Thyroid gland (tissue), 4 donors: ENCODE results near the gene SLCO2B1. TPM values are rescaled to one million over a fixed set of nuclear protein-coding genes. Genes with fewer than 3 reads are reported as not detected.

ENCODE experiments used
- DNase-seq, 2 donors: peaks; one replicate each; pipeline ENCODE4 v3.0.0-alpha.2; 2019
- H3K27ac ChIP-seq, 3 donors: fragments of 200-600 bp; sonication (generic); 1 replicate in 2 of 3; 2 replicates in 1 of 3; pipeline ENCODE4 v1.5.1; 2016 to 2019; ENCODE audit warnings: mild to moderate bottlenecking in 1 of 3, moderate library complexity in 1 of 3
- H3K27me3 ChIP-seq: fragments of 200-600 bp; sonication (generic); one replicate; pipeline ENCODE4 v1.5.1; 2019
- H3K36me3 ChIP-seq, 2 donors: fragments of 200-600 bp; sonication (generic); one replicate each; pipeline ENCODE4 v1.5.1; 2016 to 2019
- H3K4me1 ChIP-seq, 2 donors: fragments of 200-600 bp; sonication (generic); one replicate each; pipeline ENCODE4 v1.5.1; 2017 to 2019
- H3K4me3 ChIP-seq, 3 donors: fragments of 200-600 bp; sonication (generic); replicated peaks in 1 of 3; 1 replicate in 2 of 3; 2 replicates in 1 of 3; pipeline ENCODE4 v1.5.1; 2016; ENCODE audit warnings: mild to moderate bottlenecking in 1 of 3
- H3K9me3 ChIP-seq: fragments of 200-600 bp; sonication (generic); one replicate; pipeline ENCODE4 v1.5.1; 2017
- POLR2A ChIP-seq, 2 donors: fragments of 450-650 bp; IDR thresholded peaks; one replicate each; pipeline ENCODE4 v1.6.1; 2017; ENCODE audit warnings: antibody characterized with exemption in 2 of 2, mild to moderate bottlenecking in 2 of 2, moderate library complexity in 1 of 2
- WGBS, 2 donors: methylation state at CpG; one replicate each; pipeline ENCODE4 v1.1.5; 2017; 5-methylcytosine and 5-hydroxymethylcytosine counted together
- intact Hi-C: fragments of 100-400 bp; cut with DNase I; formaldehyde crosslinking; loops from one replicate; pipeline ENCODE4 v1.15.1; 2023
- total RNA-seq, 4 donors: library from RNA; depleted of rRNA; stranded (reverse); fragments of >200 nt; gene quantifications; one replicate each; pipeline ENCODE4 v1.2.3, GENCODE V29; 2016
- TF ChIP-seq, protein P1 (sequence below), 6 experiments: fragments of 200-600 bp in 3 of 6; fragments of 450-650 bp in 3 of 6; sonication (generic) in 3 of 6; IDR thresholded peaks; one replicate each; pipeline ENCODE4 v1.5.1; 2016 to 2019; ENCODE audit warnings: antibody characterized with exemption in 6 of 6, mild to moderate bottlenecking in 2 of 6, inconsistent platforms in 1 of 6, moderate library complexity in 1 of 6

SLCO2B1 gene
- total RNA-seq, 4 donors from 2014 or later, result 22.0 to 244 (median 56.9) TPM

DNA sequence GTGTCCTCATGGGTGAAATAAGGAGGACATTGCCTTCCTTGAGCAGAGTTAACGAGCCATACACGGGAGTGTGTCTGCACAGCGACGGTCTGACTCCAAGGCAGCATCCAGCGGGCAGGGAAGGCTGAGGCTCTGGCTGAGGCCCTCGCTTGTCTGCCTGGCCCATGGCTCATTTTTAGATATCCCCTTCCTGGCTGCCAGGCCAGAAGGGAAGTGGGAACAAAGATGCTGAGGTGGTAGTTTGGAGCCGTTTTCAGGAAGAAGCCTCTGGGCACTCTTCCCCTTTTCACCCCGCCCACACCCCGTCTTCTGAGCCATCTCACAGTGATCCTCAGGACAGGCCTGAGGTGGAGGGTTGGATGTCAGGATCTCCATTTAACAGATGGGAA is 3.0 kb upstream of the SLCO2B1 start:
- intact Hi-C loops, result loop anchor here (10.0 kb wide), 1 partner anchor 213 kb away; no protein-coding TSS in a partner anchor
- WGBS, 2 donors, result 59 to 69% methylated on average over 9 of the region's 9 CpGs
- no peak for DNase-seq

DNA sequence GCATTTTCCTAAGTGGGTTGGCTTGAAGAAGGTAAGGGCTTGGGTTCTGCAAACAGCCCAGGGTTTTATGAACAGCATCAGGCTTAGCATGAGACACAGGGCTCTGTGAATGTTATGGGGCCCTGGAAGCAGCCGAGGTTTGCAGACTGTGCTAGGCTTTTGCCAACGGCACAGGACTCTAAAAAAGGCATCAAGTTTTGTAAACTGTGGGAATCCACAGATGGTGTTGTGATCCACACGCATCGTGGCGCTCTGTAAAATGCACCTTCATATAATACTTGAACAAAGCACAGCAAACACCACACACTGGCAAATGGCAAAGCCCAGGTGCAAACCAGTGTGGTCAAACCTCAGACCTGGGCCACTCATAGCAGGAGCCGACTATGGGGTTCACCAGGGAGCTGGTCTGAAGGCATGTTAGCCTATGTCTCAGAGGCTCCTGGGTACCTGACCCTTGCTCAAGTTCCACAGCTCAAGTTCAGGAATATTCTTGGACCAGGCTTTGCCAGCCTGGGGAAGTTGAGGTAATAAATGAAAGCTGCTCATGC is 2.4 kb upstream of the SLCO2B1 start:
- Histone ChIP-seq H3K27ac (no peak overlapping the region), H3K4me3 (no peak overlapping the region), H3K27me3 (no peaks in the 10 kb centered on the region), H3K4me1 (peaks cover 0 to 6% of the 10 kb centered on the region in 2 donors), H3K9me3 (no peaks in the 10 kb centered on the region), H3K36me3 (no peaks in the 10 kb centered on the region)
- WGBS, 2 donors, result 90 to 92% methylated on average over 6 of the region's 6 CpGs
- TF ChIP-seq, protein P1, sequence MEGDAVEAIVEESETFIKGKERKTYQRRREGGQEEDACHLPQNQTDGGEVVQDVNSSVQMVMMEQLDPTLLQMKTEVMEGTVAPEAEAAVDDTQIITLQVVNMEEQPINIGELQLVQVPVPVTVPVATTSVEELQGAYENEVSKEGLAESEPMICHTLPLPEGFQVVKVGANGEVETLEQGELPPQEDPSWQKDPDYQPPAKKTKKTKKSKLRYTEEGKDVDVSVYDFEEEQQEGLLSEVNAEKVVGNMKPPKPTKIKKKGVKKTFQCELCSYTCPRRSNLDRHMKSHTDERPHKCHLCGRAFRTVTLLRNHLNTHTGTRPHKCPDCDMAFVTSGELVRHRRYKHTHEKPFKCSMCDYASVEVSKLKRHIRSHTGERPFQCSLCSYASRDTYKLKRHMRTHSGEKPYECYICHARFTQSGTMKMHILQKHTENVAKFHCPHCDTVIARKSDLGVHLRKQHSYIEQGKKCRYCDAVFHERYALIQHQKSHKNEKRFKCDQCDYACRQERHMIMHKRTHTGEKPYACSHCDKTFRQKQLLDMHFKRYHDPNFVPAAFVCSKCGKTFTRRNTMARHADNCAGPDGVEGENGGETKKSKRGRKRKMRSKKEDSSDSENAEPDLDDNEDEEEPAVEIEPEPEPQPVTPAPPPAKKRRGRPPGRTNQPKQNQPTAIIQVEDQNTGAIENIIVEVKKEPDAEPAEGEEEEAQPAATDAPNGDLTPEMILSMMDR (IDR thresholded peaks at IDR 0.05), result no peak
- TF ChIP-seq POLR2A (IDR thresholded peaks at IDR 0.05), result no peak
- intact Hi-C loops, result loop anchor here (10.0 kb wide), 1 partner anchor 214 kb away; no protein-coding TSS in a partner anchor
- no peak for DNase-seq

More for the DNA sequence above, 3.0 kb upstream of the SLCO2B1 start:
- Histone ChIP-seq H3K9me3 (no peaks in the 10 kb centered on the region), H3K27me3 (no peaks in the 10 kb centered on the region), H3K36me3 (no peaks in the 10 kb centered on the region), H3K4me3 (no peak overlapping the region), H3K4me1 (peaks cover 0 to 10% of the 10 kb centered on the region in 2 donors), H3K27ac (peak overlapping the region in 1 of 3 donors; percentile 17)
- no peak for TF ChIP-seq POLR2A (IDR thresholded peaks at IDR 0.05)
- TF ChIP-seq, protein P1 (IDR thresholded peaks at IDR 0.05), result no peak

DNA sequence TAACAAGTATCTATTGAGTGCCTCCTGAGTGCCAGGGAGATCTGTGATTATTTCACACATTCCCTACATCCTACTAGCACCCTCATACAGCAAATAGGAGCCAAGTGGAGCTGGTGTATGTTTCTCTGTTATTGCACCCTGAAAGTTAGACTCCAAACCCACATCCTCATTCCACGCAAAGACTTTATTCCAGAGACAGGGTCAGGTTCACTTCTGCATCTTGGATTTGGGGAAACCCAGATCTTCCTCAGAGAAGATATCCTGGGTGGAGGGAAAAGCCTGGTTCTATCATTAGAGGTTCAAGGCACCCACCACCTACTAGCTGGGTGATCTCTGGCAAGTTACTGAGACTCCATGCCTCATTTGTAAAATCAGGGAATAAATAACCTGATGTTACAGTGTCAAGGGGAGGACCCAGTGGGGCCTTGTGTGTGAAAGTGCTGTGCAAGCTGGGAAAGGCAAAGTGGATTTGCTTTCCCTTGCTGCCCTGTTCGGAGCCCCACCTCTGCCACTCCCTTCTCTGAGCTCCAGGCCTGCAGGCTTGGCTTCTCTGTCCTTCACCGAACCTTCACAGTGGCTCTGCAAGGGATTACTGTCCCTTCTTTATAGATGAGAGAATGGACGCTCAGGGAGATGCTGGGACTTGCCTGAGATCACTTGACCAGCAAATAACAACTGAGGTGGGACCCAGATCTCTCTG is 991 bp upstream of the SLCO2B1 start:
- no peak for TF ChIP-seq POLR2A (IDR thresholded peaks at IDR 0.05)
- TF ChIP-seq, protein P1 (IDR thresholded peaks at IDR 0.05), result no peak
- intact Hi-C loops, result loop anchor here (10.0 kb wide), 1 partner anchor 215 kb away; no protein-coding TSS in a partner anchor
- H3K4me3 ChIP-seq, result no peak overlapping the region
- 66 to 77% methylated on average over 4 of the region's 4 CpGs for WGBS, 2 donors
- H3K9me3 ChIP-seq, result no peaks in the 10 kb centered on the region
- H3K27me3 ChIP-seq, result no peaks in the 10 kb centered on the region
- no peaks in the 10 kb centered on the region for H3K36me3 ChIP-seq
- peak overlapping the region in 1 of 3 donors; percentile 23 for H3K27ac ChIP-seq
- no peaks in the 10 kb centered on the region for H3K4me1 ChIP-seq
- no peak for DNase-seq

DNA sequence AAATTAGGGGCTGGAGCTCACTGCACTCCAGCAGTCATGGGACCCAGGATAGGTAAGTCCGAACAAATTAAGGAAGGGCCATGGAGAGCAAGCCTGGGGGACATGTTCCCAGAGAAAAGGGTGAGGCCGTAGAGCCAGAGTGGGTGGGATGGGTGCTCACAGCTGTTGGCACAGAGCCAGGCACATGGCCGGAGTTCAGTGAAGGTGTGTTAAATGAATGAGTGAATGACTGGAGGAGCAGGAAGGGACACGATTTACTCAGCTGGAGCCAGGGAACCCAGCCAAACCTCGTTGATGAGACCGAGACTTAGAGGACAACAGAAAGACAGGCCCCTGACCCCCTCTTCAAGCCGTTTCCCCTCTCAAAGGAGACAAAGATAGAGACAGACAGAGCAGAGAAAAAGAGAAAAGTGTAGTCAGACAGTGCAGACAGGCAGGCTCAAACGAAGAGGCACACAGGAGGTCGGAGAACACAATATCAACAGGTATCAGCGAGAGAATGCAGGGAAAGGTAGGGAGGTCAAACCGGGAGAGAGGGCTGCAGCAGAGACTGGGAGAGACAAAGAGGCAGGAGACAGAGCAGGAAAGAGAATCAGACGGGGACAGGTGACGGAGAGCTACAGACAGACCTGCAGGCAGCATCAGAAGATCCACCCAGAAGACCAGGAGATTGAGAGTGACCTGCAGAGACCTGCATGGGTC is 590 bp downstream of the SLCO2B1 start:
- no peak for DNase-seq
- TF ChIP-seq, protein P1 (IDR thresholded peaks at IDR 0.05), result no peak
- no peak for TF ChIP-seq POLR2A (IDR thresholded peaks at IDR 0.05)
- Histone ChIP-seq H3K9me3 (no peaks in the 10 kb centered on the region), H3K4me1 (no peaks in the 10 kb centered on the region), H3K27me3 (no peaks in the 10 kb centered on the region), H3K27ac (peak overlapping the region in 1 of 3 donors; percentile 40), H3K4me3 (peak overlapping the region in 1 of 3 donors; percentile 19), H3K36me3 (no peaks in the 10 kb centered on the region)
- intact Hi-C loops, result no loop called here
- WGBS, 2 donors, result 41 to 44% methylated on average over 13 of the region's 13 CpGs
